DND-41 (cell line): ENCODE data around the gene SLC19A3.

ENCODE experiments used
- CTCF ChIP-seq: IDR thresholded peaks from 2 replicates; pipeline ENCODE4 v1.5.1; 2012; ENCODE audit warnings: borderline replicate concordance, low read length, moderate library complexity, mild to moderate bottlenecking; ENCODE audit not compliant: poor library complexity, severe bottlenecking; ENCODE audit errors: extremely low read depth
- EZH2 ChIP-seq: IDR thresholded peaks from 3 replicates; pipeline ENCODE4 v1.6.1; 2012; ENCODE audit warnings: borderline replicate concordance, low read depth, mild to moderate bottlenecking, moderate library complexity, low read length, inconsistent platforms; ENCODE audit not compliant: severe bottlenecking

- TF ChIP-seq CTCF (peak; percentile 85), EZH2 (no peak)
These were observed 48.6 kb upstream of the SLC19A3 start for GRCh38 chr2:227766373-227766883.
